ENCODE results near the gene PSMD9.
A peak's percentile ranks its signal among the peaks of the same experiment; 100 is the strongest.

The PSMD9 gene

DNA sequence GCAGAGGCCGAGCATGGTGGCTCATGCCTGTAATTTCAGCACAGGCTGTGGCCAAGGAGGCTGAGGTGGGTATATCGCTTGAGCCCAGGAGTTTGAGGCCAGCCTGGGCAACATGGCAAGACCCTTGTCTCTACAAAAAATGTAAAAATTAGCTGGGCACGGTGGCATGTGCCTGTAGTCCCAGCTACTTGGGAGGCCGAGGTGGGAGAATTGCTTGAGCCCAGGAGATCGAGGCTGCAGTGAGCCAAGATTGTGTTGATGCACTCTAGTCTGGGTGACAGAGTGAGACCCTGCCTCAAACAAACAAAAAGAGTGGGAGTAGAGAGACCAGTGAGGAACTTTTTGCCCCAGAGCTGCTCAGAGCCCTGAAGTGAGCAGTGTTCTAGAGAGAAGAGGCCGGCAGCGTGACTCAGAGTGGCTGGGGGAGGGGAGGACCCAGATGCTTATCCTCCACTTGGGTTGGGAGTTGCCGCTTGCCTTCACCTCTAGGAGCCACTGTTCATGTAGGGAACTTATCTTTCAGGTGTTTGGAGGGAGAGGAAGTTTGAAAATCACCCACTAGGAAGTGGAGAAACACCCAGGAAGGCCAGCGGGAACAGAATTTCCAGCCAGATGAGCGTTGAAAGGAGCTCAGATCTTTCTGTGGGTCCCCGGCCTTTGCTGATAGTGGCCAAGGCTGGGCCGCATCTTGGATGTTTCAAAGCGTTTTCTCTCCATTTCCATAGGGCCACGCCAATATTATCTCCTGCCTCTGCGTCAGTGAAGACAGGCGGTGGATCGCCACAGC, 45.1 kb downstream of the PSMD9 start:
- no peak overlapping the region for H3K4me3 ChIP-seq (ENCODE audit: low read length)
- peak; percentile 56 for DNase-seq (ENCODE audit: low read depth)
- TF ChIP-seq, protein P1, sequence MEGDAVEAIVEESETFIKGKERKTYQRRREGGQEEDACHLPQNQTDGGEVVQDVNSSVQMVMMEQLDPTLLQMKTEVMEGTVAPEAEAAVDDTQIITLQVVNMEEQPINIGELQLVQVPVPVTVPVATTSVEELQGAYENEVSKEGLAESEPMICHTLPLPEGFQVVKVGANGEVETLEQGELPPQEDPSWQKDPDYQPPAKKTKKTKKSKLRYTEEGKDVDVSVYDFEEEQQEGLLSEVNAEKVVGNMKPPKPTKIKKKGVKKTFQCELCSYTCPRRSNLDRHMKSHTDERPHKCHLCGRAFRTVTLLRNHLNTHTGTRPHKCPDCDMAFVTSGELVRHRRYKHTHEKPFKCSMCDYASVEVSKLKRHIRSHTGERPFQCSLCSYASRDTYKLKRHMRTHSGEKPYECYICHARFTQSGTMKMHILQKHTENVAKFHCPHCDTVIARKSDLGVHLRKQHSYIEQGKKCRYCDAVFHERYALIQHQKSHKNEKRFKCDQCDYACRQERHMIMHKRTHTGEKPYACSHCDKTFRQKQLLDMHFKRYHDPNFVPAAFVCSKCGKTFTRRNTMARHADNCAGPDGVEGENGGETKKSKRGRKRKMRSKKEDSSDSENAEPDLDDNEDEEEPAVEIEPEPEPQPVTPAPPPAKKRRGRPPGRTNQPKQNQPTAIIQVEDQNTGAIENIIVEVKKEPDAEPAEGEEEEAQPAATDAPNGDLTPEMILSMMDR (IDR thresholded peaks at IDR 0.05; ENCODE audit: insufficient read depth, low read depth, low read length, missing control alignments), result peak; percentile 26

DNA sequence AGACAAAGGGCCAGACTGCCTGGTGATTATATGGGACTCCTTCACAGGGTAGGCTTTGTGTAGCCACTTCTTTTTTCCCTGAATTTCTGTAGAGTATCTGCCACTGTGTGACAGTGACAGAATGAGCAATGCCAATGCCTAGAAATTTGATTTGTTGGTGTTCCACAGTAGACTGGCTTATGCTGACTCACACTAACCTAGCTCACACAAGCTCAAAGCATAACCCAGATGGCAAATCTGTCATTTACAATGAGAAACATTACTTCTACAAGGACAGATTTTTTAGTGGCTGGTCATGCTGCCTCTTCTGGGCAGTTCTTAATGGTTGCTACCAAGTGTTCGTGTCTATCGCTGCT, 45.7 kb downstream of the PSMD9 start:
- DNase-seq (ENCODE audit: low read depth), result no peak
- H3K4me3 ChIP-seq (ENCODE audit: low read length), result no peak overlapping the region
- TF ChIP-seq, protein P1 (IDR thresholded peaks at IDR 0.05; ENCODE audit: insufficient read depth, low read depth, low read length, missing control alignments), result no peak

DNA sequence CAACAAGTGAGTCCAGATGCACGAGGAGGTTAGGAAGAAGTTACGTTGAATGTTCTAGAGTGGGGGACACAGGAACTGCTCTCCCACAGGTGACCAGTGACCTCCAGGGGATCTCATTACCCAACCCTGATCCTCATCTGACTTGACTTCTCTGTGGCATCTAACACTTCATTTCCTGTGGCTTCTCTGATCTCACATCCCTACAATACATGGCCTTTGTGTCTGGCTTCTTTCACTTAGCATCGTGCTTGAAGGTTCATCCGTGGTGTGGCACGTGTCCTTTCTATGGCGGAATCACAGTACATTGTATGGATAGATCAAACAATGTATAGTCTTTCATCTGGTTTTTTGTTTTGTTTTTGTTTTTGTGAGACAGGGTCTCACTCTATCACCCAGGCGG, 49.1 kb downstream of the PSMD9 start:
- H3K4me3 ChIP-seq (ENCODE audit: low read length), result no peak overlapping the region

DNA sequence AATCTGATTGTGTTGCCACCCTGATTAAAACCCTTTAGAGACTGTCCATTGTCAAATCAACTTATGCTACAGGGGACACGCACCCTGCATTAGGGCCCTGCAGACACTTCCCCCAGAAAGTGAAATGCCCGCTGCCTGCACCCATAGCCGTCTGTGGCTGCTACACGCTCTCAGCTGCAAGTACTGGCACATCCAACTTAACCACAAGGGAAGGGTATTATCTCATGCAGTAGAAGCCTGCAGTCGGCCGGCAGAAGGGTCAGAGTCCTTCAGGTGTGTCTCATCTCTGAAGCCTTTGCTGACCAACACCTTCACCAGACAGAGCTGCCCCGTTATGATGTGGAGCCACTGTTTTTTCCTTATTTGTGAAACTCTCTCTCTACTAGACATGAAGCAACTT, 50.6 kb downstream of the PSMD9 start:
- H3K4me3 ChIP-seq (ENCODE audit: low read length), result no peak overlapping the region
- TF ChIP-seq, protein P1 (IDR thresholded peaks at IDR 0.05; ENCODE audit: insufficient read depth, low read depth, low read length, missing control alignments), result no peak
- DNase-seq (ENCODE audit: low read depth), result peak; percentile 81

More for the DNA sequence above, 49.1 kb downstream of the PSMD9 start:
- DNase-seq (ENCODE audit: low read depth), result no peak
- TF ChIP-seq, protein P1 (IDR thresholded peaks at IDR 0.05; ENCODE audit: insufficient read depth, low read depth, low read length, missing control alignments), result no peak

DNA sequence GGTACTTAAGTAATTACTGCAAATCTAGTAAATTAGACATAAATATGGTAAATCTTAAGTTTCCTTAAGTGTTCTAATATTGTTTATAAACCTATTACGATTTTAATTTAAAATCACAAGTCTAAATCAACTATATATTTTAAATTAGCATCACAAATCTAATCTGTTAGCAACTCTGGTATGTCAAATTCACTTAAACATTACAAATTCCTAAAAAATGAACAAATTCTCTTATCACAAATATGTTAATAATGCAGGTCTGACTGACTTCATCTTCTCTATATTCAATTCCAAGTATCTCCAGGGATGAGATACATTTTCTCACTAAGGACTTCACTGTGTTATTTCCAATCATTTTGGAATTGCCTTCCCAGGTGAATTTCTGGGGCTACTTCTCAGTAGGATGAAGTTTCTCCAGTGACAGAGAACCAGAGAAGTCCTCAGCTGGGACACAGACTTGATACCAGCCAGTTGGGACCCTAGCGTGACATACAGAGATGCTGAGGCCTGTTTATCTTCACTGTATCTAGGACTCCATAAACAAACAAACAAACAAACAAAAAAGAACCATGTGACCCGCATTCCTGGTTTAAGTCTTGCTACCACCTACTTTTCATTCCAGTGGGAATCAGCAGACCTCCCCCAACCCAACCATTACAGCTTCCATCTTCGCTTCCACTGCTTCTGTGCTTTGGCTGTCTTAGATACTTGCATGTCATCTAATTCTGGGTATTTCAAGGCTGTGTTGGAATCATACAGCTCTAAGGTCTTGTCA, 51.6 kb downstream of the PSMD9 start:
- TF ChIP-seq, protein P1 (IDR thresholded peaks at IDR 0.05; ENCODE audit: insufficient read depth, low read depth, low read length, missing control alignments), result no peak
- H3K4me3 ChIP-seq (ENCODE audit: low read length), result no peak overlapping the region
- no peak for DNase-seq (ENCODE audit: low read depth)

DNA sequence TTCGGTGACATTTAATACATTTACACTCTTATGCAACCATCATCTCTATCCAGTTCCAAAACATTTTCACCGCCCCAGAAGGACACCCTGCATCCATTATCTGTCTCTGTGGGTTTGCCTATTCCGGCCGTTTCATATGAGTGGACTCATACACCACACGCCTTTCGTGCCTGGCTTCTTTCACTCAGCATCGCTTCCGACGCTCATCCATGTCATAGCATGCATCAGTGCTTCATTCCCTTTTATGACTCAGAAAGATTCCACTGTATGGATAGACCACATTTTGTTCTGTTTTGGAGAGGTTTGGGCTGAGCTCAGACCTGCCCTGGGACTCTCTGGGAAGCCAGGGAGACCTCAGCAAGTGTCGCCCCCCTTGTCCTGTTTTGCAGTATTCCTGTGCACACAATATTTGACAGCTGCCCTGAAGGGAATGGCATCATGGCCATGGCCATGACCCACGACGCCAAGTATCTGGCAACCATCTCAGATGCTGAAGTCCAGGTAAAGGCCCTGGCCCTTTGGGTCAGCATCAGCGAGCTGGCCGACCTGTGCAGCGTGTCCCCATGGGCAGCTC, 53.6 kb downstream of the PSMD9 start:
- H3K4me3 ChIP-seq (ENCODE audit: low read length), result no peak overlapping the region
- peak; percentile 95 for DNase-seq (ENCODE audit: low read depth)
- TF ChIP-seq, protein P1 (IDR thresholded peaks at IDR 0.05; ENCODE audit: insufficient read depth, low read depth, low read length, missing control alignments), result no peak

Measured in epithelial cell of esophagus (primary cell).